Astrocyte (in vitro differentiated cells and primary cell): Measurements from ENCODE around the gene DPCD. TPM values are rescaled to one million over a fixed set of nuclear protein-coding genes. Genes with fewer than 3 reads are reported as not detected.

Experiments
- DNase-seq: peaks from one replicate; pipeline ENCODE4 v3.0.0-alpha.2; 2010; ENCODE audit warnings: low read depth
- FAIRE-seq: peaks from 2 replicates; lab custom pipeline; 2011; peaks lifted over from hg19 to GRCh38; lab: Jason Lieb, UNC
- H2AFZ ChIP-seq: 2 replicates; pipeline ENCODE4 v1.6.0; 2012; ENCODE audit warnings: low read depth, low read length, inconsistent platforms
- H3K27ac ChIP-seq: 2 replicates; pipeline ENCODE4 v1.5.1; 2011; ENCODE audit warnings: low read depth, low read length, inconsistent platforms
- H3K27me3 ChIP-seq: 2 replicates; pipeline ENCODE4 v1.6.0; 2011; ENCODE audit warnings: low read length, inconsistent platforms; ENCODE audit not compliant: insufficient read depth
- H3K36me3 ChIP-seq: 2 replicates; pipeline ENCODE4 v1.5.1; 2011; ENCODE audit warnings: low read length, inconsistent platforms; ENCODE audit not compliant: insufficient read depth
- H3K4me1 ChIP-seq: 2 replicates; pipeline ENCODE4 v1.5.1; 2011; ENCODE audit warnings: low read length, inconsistent platforms; ENCODE audit not compliant: insufficient read depth
- H3K4me2 ChIP-seq: 2 replicates; pipeline ENCODE4 v1.6.0; 2012; ENCODE audit warnings: low read length, inconsistent platforms
- H3K4me3 ChIP-seq: 2 replicates; pipeline ENCODE4 v1.5.1; 2011; ENCODE audit warnings: low read depth, mild to moderate bottlenecking, low read length, inconsistent platforms; ENCODE audit not compliant: insufficient read depth
- H3K79me2 ChIP-seq: 2 replicates; pipeline ENCODE4 v1.6.0; 2012; ENCODE audit warnings: mild to moderate bottlenecking, low read length, inconsistent platforms; ENCODE audit not compliant: insufficient read depth
- H3K9ac ChIP-seq: 2 replicates; pipeline ENCODE4 v1.6.0; 2012; ENCODE audit warnings: mild to moderate bottlenecking, low read length, inconsistent platforms
- H3K9me3 ChIP-seq: 2 replicates; pipeline ENCODE4 v1.5.1; 2012; ENCODE audit warnings: low read depth, mild to moderate bottlenecking, low read length, inconsistent platforms; ENCODE audit not compliant: insufficient read depth
- H4K20me1 ChIP-seq: 2 replicates; pipeline ENCODE4 v1.6.0; 2012; ENCODE audit warnings: low read length, inconsistent platforms; ENCODE audit not compliant: insufficient read depth
- H3K27ac Mint-ChIP-seq: one replicate; pipeline ENCODE4 v1.8.0; 2021; ENCODE audit warnings: mild to moderate bottlenecking, mixed read lengths; ENCODE audit not compliant: unreplicated experiment
- H3K27me3 Mint-ChIP-seq: one replicate; pipeline ENCODE4 v1.8.0; 2021; ENCODE audit warnings: low read depth, mixed read lengths; ENCODE audit not compliant: unreplicated experiment
- H3K36me3 Mint-ChIP-seq: one replicate; pipeline ENCODE4 v1.8.0; 2021; ENCODE audit warnings: low read depth, mixed read lengths; ENCODE audit not compliant: unreplicated experiment
- H3K4me1 Mint-ChIP-seq: one replicate; pipeline ENCODE4 v1.8.0; 2021; ENCODE audit warnings: low read depth, mixed read lengths; ENCODE audit not compliant: unreplicated experiment
- H3K4me3 Mint-ChIP-seq: one replicate; pipeline ENCODE4 v1.8.0; 2021; ENCODE audit warnings: mild to moderate bottlenecking, moderate library complexity, mixed read lengths; ENCODE audit not compliant: unreplicated experiment
- H3K9me3 Mint-ChIP-seq: one replicate; pipeline ENCODE4 v1.8.0; 2021; ENCODE audit warnings: mild to moderate bottlenecking, mixed read lengths; ENCODE audit not compliant: unreplicated experiment
- EZH2 ChIP-seq: IDR thresholded peaks from 2 replicates; pipeline ENCODE4 v1.6.1; 2012; ENCODE audit warnings: mild to moderate bottlenecking, low read length, inconsistent platforms; ENCODE audit not compliant: insufficient read depth
- total RNA-seq: library from RNA; stranded (reverse); gene quantifications from 2 replicates; pipeline ENCODE4 v1.2.1, GENCODE V29; 2021
- TF ChIP-seq, protein P1 (sequence below): IDR thresholded peaks from 2 replicates; pipeline ENCODE4 v1.5.1; 2011; ENCODE audit warnings: low read depth, mild to moderate bottlenecking, inconsistent platforms, low read length, moderate library complexity; ENCODE audit not compliant: insufficient read depth

The DPCD gene
- total RNA-seq, 1 donor from 2014 or later = 39.4 TPM

DNA sequence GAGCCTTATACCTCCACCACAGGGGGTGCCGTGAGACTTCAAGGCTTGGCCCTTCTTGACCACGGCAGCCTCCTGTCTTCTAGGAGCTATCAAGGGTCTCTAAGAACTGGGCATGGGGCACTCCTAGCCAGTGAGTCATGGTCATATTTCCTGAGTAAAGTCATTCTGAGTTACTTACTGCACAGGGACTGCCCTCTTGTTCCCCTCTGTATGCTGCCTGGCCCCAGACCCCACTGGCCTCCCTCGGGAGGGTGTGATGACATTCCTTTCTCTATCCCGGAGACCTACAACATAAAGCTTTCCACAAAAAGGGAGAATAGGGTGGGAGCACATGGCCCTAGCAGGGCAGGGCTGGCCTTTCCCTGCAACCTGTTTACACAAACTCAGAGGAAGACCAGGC is 21.4 kb downstream of the DPCD start:
- peak; percentile 15 for DNase-seq
- H3K4me1 ChIP-seq = peaks cover 6% of the 10 kb centered on the region
- H3K27ac Mint-ChIP-seq = peak overlapping the region; percentile 81

DNA sequence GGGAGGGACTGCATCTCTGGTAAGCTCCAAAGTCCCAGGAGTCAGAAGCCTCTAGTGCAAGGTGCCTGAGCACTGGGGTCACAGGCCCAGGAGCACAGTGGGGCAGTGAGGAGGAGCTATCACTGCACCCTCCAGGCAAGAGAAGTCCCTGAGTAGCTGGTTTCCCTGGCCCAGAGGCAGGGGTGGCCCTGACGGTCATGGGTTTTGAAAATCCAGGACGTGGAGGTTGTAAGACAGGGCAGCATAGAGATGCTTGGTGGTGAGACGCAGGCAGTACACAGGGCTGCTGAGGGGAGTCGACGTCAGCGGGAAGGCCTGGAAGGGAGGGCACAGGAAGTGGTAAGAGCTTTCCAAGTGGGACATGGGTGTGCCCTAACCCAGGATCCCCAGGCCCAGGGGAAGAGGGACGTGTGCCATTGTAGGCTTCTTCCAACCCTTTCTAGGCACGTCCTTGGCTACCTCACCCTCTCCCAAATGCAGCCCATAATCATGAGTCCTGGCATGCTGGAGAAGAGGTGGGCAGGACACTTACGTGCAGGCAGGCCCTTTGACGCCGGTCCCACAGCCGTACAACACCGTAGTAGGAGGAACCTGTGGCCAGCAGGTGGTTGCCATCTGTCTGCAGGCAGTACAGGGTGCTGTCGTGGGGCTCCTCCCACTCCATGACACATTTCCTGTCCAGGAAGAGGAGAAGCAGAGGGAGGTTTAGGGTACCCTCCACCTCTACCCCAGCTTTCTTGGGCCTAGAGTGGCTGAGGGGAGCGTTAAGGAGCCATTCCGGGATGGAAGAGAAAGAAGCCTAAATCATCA is 23.2 kb downstream of the DPCD start:
- no peak overlapping the region for H3K9ac ChIP-seq
- H3K27ac ChIP-seq = no peak overlapping the region
- H3K4me2 ChIP-seq = no peak overlapping the region
- H3K9me3 ChIP-seq = no peaks in the 10 kb centered on the region
- no peak overlapping the region for H3K4me3 ChIP-seq
- H3K4me1 Mint-ChIP-seq = peaks cover 25% of the 10 kb centered on the region
- peaks cover 6% of the 10 kb centered on the region for H3K4me1 ChIP-seq
- no peak overlapping the region for H3K4me3 Mint-ChIP-seq
- DNase-seq (no peak), FAIRE-seq (no peak)
- peaks cover 26% of the 10 kb centered on the region for H3K36me3 Mint-ChIP-seq
- H2AFZ ChIP-seq = no peak overlapping the region
- H3K9me3 Mint-ChIP-seq = no peaks in the 10 kb centered on the region
- H3K36me3 ChIP-seq = peaks cover 12% of the 10 kb centered on the region
- H3K27ac Mint-ChIP-seq = no peak overlapping the region
- no peaks in the 10 kb centered on the region for H3K79me2 ChIP-seq
- no peaks in the 10 kb centered on the region for H3K27me3 Mint-ChIP-seq
- H4K20me1 ChIP-seq = peaks cover 10% of the 10 kb centered on the region
- H3K27me3 ChIP-seq = no peaks in the 10 kb centered on the region
- TF ChIP-seq, protein P1, sequence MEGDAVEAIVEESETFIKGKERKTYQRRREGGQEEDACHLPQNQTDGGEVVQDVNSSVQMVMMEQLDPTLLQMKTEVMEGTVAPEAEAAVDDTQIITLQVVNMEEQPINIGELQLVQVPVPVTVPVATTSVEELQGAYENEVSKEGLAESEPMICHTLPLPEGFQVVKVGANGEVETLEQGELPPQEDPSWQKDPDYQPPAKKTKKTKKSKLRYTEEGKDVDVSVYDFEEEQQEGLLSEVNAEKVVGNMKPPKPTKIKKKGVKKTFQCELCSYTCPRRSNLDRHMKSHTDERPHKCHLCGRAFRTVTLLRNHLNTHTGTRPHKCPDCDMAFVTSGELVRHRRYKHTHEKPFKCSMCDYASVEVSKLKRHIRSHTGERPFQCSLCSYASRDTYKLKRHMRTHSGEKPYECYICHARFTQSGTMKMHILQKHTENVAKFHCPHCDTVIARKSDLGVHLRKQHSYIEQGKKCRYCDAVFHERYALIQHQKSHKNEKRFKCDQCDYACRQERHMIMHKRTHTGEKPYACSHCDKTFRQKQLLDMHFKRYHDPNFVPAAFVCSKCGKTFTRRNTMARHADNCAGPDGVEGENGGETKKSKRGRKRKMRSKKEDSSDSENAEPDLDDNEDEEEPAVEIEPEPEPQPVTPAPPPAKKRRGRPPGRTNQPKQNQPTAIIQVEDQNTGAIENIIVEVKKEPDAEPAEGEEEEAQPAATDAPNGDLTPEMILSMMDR = no peak
- TF ChIP-seq EZH2 = no peak

More for the DNA sequence above, 21.4 kb downstream of the DPCD start:
- peaks cover 12% of the 10 kb centered on the region for H3K36me3 ChIP-seq
- no peak overlapping the region for H3K27ac ChIP-seq
- no peak overlapping the region for H2AFZ ChIP-seq
- Mint-ChIP-seq H3K9me3 (no peaks in the 10 kb centered on the region), H3K27me3 (no peaks in the 10 kb centered on the region), H3K36me3 (peaks cover 30% of the 10 kb centered on the region), H3K4me1 (peaks cover 20% of the 10 kb centered on the region), H3K4me3 (peak overlapping the region; percentile 41)
- peaks cover 11% of the 10 kb centered on the region for H4K20me1 ChIP-seq
- FAIRE-seq = no peak
- H3K9me3 ChIP-seq = no peaks in the 10 kb centered on the region
- no peaks in the 10 kb centered on the region for H3K27me3 ChIP-seq
- H3K4me2 ChIP-seq = peak overlapping the region; percentile 54
- H3K4me3 ChIP-seq = no peak overlapping the region
- TF ChIP-seq, protein P1 = no peak
- TF ChIP-seq EZH2 = no peak
- no peak overlapping the region for H3K9ac ChIP-seq
- no peaks in the 10 kb centered on the region for H3K79me2 ChIP-seq

DNA sequence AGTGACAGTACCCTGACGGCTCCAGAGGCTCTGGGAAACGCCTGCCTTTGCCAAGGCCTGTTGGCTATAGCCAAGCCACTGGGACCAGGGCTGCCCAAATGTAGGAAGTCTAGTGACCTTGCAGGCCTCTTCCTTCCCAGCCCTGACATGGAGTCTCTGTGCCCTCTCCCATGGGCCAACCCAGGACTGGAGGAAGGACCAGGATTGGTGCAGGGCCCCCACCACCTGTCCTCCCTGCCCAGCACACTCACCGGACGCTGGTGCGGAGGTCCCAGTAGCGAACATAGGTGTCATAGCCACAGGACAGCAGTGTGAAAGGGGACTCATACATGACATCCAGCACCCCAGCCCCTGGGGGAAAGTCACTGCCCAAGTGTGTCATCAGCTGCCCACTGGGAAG is 24.0 kb downstream of the DPCD start:
- Histone ChIP-seq H3K9me3 (no peaks in the 10 kb centered on the region), H3K27ac (no peak overlapping the region), H2AFZ (no peak overlapping the region), H3K4me3 (no peak overlapping the region), H3K9ac (no peak overlapping the region), H3K36me3 (peaks cover 12% of the 10 kb centered on the region), H3K4me2 (no peak overlapping the region), H3K4me1 (peaks cover 6% of the 10 kb centered on the region), H4K20me1 (peaks cover 7% of the 10 kb centered on the region), H3K27me3 (no peaks in the 10 kb centered on the region), H3K79me2 (no peaks in the 10 kb centered on the region)
- Mint-ChIP-seq H3K36me3 (peaks cover 23% of the 10 kb centered on the region), H3K9me3 (no peaks in the 10 kb centered on the region), H3K4me3 (no peak overlapping the region), H3K4me1 (peaks cover 24% of the 10 kb centered on the region), H3K27me3 (no peaks in the 10 kb centered on the region), H3K27ac (no peak overlapping the region)
- DNase-seq = no peak
- no peak for FAIRE-seq
- no peak for TF ChIP-seq EZH2
- TF ChIP-seq, protein P1 = no peak
